GM12801 (cell line): Measurements from ENCODE around the gene MYO9A.

ENCODE experiments used
- CTCF ChIP-seq: IDR thresholded peaks from one replicate; pipeline ENCODE4 v1.5.1; 2011; ENCODE audit warnings: control low read depth; ENCODE audit not compliant: insufficient read length; ENCODE audit errors: extremely low read depth

The MYO9A gene

DNA sequence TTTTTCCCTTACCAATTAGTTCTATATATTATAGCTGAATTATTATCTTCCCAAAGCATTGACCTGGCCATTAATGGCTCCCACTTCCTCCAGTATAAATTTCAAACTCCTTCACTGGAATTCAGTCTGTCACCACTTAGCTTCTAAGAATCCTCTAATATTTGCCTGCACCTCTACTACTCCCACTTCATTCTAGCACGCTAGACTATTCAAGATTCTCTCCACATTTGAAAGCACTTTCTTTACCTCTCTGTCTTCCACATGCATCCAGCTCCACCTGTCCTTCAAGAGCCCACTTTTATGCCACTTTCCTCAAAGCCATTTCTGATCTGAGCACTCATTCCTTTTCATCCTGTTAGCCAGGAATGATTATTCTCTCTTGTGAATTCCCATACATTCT is 15.3 kb upstream of the MYO9A start:
- no peak for TF ChIP-seq CTCF

- TF ChIP-seq CTCF = no peak
These were observed 14.0 kb upstream of the MYO9A start for GRCh38 chr15:72131922-72132321.

DNA sequence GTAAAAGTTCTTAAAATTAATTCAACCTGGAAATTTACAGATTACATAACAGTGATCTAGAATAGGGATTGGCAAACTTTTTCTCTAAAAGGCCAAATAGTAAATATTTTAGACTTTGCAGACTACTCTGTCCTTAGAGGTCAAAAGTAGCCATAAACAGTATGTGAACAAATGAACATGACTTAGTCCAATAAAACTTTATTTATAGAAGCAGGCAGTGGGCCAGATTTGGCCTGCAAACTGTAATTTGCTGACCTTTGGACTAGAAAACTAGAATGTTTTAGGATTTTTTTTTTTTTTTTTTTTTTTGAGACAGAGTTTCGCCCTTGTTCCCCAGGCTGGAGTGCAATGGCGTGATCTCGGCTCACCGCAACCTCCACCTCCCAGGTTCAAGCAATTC is 12.3 kb upstream of the MYO9A start:
- no peak for TF ChIP-seq CTCF

DNA sequence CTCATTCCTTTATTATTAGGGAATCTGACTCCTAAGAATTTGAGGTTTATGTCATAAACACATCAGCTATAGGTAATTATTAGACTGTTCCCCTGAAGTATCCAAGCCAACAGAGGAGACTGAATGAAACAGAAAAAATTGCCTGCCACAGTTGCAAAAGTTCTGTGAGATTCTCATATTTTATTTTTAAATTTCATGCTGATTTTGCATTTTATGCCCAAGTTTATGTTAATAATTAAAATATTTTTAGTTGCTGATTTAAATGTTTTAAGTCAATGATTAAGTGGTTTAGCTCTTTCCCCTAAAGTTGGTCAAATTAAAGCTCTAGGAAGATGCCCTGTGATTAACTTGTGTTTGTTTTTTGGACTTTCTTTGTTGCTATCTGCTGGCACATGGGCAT is 10.4 kb upstream of the MYO9A start:
- TF ChIP-seq CTCF = no peak

DNA sequence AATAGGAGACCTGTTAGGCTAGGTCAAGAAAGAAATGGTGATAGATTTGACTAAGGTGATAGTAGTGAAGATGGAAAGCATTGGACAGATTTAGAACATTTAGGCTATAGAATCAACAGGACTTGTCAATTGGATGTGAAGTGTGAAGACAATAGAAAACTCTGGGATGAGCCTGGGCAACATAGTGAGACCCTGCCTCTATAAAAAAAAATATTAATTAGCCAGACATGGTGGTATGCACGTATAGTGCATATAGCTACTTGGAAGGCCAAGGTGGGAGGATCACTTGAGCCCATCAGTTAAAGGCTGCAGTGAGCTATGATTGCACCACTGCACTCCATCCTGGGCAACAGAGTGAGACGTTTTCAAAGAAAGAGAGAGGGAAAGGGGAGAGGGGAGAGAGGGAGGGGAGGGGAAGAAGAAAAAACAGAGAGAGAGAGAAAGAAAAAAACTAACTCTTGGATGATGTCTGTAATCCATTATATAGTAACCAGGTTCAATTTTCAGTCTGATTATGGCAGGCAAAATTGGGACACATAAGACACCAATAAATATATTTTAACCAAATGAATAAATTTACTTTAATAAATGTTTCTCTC is 9.9 kb upstream of the MYO9A start:
- no peak for TF ChIP-seq CTCF

GRCh38 chr15:72124218-72124617 is 6.3 kb upstream of the MYO9A start:
- TF ChIP-seq CTCF = no peak

DNA sequence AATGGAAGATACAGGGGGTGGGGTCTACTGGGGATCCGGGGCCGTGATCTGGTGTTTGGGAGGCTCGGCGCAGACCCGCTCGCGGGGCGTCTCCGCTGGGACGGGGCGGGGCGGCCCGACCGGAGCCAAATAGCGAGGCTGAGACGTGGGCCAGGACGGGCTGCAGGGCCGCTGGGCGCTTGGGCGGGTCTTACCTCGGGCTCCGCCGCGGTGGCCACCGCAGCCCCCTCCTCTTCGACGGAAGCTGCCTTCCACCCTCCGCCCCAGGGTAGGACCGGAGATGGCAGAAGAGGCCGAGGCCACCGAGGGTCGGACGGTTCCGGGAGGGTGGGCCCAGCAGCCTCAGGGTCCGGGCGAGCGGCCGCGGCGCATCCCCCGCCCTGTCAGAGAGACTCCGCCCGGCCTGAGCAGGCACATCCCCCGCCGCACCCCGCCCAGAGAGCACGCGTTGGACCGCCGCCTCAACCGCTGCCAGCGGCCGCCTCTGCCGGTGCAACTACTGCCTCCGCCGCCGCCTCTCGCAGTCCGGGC is 399 bp downstream of the MYO9A start:
- TF ChIP-seq CTCF = no peak
